M059J (cell line): ENCODE results near the gene PSMB9. TPM values are rescaled to one million over a fixed set of nuclear protein-coding genes. Genes with fewer than 3 reads are reported as not detected.
A peak's percentile ranks its signal among the peaks of the same experiment; 100 is the strongest.

Experiments
- DNase-seq: peaks from one replicate; pipeline ENCODE4 v3.0.0-alpha.2; 2012; ENCODE audit warnings: low read depth
- total RNA-seq: library from RNA; depleted of rRNA; stranded (reverse); fragments of >200 nt; shearing (Covaris generic); gene quantifications from 2 replicates; pipeline ENCODE4 v1.2.3, GENCODE V29; 2014; rRNA removed

PSMB9 gene
- total RNA-seq, 1 experiment from 2014 or later: 412 TPM

GRCh38 chr6:32905078-32905477 is 51.1 kb downstream of the PSMB9 start:
- no peak for DNase-seq

GRCh38 chr6:32906539-32906938 is 52.5 kb downstream of the PSMB9 start:
- peak; percentile 73 for DNase-seq

GRCh38 chr6:32908897-32909296 is 54.9 kb downstream of the PSMB9 start:
- no peak for DNase-seq

Other genes starting within 250 kb of the PSMB9 start
- gene HLA-DQA1, start 216.8 kb upstream of the PSMB9 start, total RNA-seq: not detected in 2 replicates
- not detected in 2 replicates for gene HLA-DQB1, start 187.5 kb upstream of the PSMB9 start, total RNA-seq
- not detected in 2 replicates for gene HLA-DQA2, start 112.8 kb upstream of the PSMB9 start, total RNA-seq
- gene HLA-DQB2, start 90.7 kb upstream of the PSMB9 start, total RNA-seq: not detected in 2 replicates
- gene HLA-DOB, start 37.2 kb upstream of the PSMB9 start, total RNA-seq: 5.7 and 6.3 TPM in 2 replicates
- 45.6 and 67.8 TPM in 2 replicates for gene TAP2, start 15.5 kb upstream of the PSMB9 start, total RNA-seq
- gene PSMB8, start 10.1 kb upstream of the PSMB9 start, total RNA-seq: 350 and 427 TPM in 2 replicates
- 356 and 472 TPM in 2 replicates for gene TAP1, start 488 bp upstream of the PSMB9 start, total RNA-seq
- 5.1 and 8.3 TPM in 2 replicates for gene HLA-DMB, start 86.8 kb downstream of the PSMB9 start, total RNA-seq
- 11.4 and 12.3 TPM in 2 replicates for gene HLA-DMA, start 98.9 kb downstream of the PSMB9 start, total RNA-seq
- 148 and 223 TPM in 2 replicates for gene BRD2, start 114.4 kb downstream of the PSMB9 start, total RNA-seq
- gene HLA-DOA, start 155.4 kb downstream of the PSMB9 start, total RNA-seq: not detected in 2 replicates
- 1.3 and 2.0 TPM in 2 replicates for gene HLA-DPA1, start 219.5 kb downstream of the PSMB9 start, total RNA-seq
- not detected in 2 replicates for gene HLA-DPB1, start 221.8 kb downstream of the PSMB9 start, total RNA-seq